ENCODE measurements around the gene CBX1. TPM values are rescaled to one million over a fixed set of nuclear protein-coding genes. Genes with fewer than 3 reads are reported as not detected.

CBX1 gene
- total and polyA plus RNA-seq, 2 of the 8 experiments (the other 6 are each of a cell fraction or from before 2014, with no cell fraction given), result 38.7 to 173 TPM

GRCh38 chr17:48100160-48100559 lies 1.1 kb downstream of the CBX1 start (continued):
- no peak for TF ChIP-seq ATF2 (IDR thresholded peaks at IDR 0.05; ENCODE audit: low read length)
- TF ChIP-seq YY1 (IDR thresholded peaks at IDR 0.05; ENCODE audit: low read depth, low read length), result no peak
- no peak for TF ChIP-seq TAF7 (optimal IDR thresholded peaks at IDR 0.05; ENCODE audit: borderline replicate concordance, low read depth, low read length)
- no peak for TF ChIP-seq RAD21 (IDR thresholded peaks at IDR 0.05 in 1 of 2, conservative IDR thresholded peaks at IDR 0.05 in 1 of 2; ENCODE audit: low read depth in 2 of 2, low read length in 2 of 2)
- no peak for TF ChIP-seq CBX8 (IDR thresholded peaks at IDR 0.05; ENCODE audit: borderline replicate concordance, low read depth, low read length)
